Stimulated activated CD4-positive, alpha-beta T cell treated with anti-CD3 and anti-CD28 coated beads, Interleukin-2, amount 100 ng/mL, for 4 hours (primary cell): Measurements from ENCODE around the gene NDUFAF5.

Experiments
- DNase-seq: peaks from one replicate; pipeline ENCODE4 v3.0.0-alpha.2; 2020; ENCODE audit warnings: low read depth

The NDUFAF5 gene

DNA sequence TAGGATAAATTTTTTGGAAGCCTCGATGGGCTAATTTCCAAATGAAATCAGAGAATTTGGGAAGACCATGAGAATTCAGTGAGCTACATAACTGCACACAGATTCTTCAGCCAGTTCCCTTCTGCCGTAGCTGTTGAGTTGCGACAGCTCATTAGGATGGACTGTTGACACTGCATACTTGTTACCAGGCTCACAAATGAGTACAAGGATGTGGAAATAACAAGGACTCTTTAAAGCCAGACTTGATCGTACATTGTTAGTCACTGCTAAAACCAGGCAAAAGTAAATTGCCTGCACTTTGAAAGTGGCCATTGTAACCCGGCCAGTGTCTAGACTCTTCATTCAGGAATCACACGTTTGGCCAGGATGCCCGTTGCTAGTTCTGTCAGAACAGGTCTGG, 37.0 kb downstream of the NDUFAF5 start:
- DNase-seq, result no peak

DNA sequence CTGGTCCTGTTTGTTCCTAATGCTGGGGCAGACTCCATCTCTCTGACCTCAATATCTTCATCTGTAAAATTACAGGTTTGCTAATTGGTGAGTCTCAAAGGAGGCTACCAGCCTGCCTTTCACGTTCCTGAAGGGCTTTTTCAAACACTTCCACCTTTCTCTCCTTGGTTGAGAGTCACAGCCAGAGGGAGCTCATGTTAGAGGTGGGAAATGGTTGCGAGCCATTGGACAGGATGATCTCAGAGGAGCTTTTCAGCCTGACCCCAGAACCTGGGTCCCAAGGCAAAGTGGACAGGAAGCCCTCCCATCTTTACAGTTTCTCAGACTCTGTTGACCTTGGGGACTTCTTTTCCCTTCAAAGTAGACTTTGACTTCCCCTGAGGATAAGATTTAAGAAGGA, 37.6 kb downstream of the NDUFAF5 start:
- no peak for DNase-seq

DNA sequence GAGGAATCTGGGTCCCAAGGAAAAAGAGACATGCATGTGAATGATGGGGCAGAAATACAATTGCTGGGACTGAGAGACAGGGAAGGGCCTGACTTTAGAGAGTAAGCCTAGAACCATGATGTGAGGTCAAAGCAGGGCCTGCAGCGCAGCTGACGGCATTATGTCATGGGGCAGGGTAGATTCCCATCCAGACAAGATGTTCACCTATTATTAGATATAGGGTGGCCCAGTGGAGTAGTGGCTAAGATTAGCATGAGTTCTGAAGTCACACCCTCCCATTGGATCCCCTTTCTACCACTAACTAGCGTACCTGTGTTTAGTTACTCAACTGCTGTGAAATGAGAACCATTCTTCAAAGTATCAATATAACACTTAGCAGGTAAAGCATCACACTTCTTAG, 39.6 kb downstream of the NDUFAF5 start:
- DNase-seq, result no peak

DNA sequence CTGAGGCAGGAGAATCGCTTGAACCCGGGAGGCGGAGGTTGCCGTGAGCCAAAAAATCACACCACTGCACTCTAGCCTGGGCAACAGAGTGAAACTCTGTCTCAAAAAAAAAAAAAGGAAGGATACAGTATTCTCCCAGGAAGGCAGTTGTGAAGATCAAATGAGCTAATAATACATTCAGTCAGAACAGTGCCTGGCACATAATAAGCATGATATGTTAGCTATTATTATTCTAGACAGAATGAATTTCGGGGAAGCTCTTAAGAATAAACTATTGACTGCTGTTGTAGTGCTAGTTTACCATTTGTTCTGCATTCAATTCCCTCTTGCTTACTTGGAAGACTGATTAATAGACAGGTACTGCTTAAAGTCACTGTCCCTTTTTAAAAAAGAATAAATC, 40.6 kb downstream of the NDUFAF5 start:
- no peak for DNase-seq

DNA sequence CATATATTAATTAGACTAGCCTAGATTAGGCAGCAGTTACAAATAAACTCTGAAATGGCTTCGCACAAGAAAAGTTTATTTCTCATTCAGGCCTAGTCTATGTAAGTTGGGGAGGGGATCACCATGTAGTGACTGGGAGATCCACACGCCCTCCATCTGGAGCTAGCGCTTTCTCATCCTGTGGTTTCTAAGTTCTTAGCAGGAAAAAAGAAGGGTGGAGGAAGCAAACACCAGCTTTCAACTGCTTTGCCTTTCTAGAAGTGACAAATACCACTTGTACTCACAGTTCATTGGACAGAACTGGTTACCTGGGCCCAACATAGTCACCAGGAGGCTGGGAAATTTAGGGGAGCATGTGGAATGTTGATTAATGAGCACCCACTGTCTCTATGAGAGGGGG, 46.6 kb downstream of the NDUFAF5 start:
- no peak for DNase-seq

DNA sequence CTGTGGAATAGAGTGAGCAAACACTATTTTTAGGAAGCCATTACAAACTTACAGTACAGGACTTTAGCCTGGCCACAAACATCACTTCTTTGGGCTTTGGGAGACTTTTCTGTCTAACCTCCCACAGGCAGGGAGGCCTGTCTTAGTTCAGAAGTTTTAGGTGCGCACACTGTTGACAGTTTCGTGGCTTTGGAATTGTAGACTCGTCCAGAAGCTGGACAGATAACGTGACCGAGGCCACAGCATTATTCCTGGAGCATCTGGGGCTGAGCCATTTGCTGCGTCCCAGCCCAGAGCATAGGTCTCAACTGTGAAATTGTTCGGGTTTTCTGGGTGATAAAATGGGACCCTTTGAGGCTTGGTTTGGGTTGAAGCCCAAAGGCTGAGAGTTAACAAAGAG, 53.8 kb downstream of the NDUFAF5 start:
- DNase-seq, result no peak

DNA sequence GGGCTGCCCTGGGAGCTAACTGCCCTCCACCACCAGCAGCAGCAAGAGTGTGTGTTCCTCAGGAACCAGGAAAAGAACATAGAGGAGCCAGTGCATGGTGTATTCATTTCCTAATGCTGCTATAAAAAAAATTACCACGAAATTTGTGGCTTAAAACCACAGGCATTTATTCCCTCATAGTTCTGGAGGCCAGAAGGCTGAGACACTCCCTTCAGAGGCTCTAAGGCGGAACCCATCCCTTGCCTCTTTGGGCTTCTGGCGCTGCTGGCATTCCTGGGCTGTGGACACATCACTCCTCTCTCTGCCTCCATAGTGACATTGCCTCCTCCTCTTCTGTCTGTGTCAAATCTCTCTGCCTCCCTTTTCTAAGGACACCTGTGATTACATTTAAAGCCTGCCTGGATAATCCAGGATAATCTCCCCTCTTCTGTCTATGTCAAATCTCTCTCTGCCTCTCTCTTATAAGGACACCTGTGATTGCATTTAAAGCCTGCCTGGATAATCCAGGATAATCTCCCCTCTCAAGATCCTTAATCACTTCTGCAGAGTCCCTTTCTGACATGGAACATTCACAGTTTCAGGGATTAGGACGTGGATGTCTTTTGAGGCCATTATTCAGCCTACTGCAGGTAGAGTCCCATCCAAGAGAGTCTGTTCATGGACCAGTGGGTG, 54.7 kb downstream of the NDUFAF5 start:
- no peak for DNase-seq

DNA sequence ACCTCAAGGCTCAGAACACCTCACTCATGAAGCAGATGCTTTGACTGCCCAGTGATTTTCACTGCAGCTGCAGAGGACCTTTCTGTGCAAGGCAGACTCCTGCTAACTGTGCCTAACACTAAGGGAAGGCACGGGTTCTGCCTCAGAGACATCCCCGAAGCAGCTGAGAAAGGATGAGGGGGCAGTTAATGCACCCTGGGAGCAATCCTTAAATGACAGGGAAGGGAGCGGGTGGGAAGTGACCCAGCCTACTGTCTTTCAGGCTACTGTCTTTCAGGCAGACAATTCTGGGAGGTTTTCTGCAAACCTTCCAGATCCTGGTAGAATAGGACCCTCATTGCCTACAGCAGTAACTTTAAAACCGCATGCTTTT, 55.3 kb downstream of the NDUFAF5 start:
- DNase-seq, result no peak

DNA sequence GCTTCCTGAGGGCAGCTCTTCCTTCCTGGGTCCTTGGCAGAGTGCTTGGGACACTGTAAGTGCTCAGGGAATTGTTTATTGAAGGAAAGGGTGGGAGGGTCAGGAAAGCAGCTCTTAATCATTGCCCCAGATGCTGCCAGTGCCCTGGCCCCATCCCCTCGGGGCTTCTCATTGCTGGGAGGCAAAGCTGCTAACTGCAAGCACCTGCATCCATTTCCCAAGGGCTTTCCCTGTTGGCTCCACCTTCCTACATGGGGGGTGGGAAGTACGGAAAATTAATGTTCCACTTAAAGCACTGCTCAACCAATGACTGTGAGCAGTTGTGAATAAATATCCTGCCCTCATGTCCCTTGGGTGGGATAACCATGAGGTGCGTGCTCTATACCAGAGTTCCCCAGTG, 56.4 kb downstream of the NDUFAF5 start:
- DNase-seq, result no peak

DNA sequence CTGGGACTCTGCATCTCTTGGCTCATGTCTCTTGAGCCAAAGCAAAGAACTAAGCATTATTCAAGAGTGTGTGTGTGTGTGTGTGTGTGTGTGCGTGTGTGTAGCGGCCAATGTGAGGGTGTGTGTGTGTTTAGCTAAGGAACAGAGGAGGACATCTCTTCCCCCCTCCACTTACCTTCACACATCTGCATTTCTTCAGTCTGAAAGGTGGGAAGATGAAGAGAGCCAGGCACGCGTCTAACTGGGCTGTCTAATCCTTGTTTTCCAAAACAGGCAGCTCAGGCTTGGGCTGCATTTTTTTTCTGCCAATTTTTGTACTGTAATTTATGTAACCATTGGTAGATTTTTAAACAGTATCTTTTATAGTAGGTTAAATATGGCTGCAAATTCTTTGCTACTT, 59.5 kb downstream of the NDUFAF5 start:
- DNase-seq, result no peak

DNA sequence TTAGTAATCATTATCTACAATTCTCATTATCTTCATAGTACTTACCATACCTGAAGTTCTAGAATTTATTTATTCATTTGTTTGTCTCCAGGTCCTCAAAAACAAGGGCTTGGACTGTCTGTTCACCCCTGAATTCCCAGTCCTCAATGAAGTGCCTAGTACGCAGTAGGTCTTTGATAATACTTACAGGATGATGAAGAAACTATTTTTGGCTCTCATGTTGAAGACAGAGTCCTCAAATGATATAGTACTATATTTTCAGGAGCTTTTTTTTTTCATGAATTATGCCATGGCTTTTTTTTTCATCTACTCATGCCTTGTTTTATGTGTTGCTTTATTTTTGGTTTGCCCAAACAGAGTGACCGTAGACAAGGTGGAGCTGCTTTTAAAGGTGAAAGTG, 66.5 kb downstream of the NDUFAF5 start:
- DNase-seq, result no peak

DNA sequence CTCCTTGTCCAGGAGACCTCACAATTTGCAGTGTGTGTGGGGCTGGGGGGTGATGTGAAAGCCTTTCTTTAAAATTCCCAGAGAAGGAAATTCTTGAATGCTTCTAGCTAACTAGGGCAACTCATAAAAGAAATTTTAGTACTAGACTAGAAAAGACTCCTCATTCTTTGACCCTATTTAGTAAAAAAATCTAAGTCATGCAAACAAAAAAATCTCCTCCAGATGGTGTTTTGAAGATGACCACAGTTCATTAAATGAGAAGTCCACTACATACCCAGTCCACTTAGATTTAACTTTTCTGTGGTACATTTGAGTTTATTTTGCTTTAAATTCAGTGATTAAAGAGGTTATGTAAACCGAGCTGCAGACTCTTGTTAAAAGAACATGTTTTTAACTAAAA, 67.5 kb downstream of the NDUFAF5 start:
- no peak for DNase-seq

DNA sequence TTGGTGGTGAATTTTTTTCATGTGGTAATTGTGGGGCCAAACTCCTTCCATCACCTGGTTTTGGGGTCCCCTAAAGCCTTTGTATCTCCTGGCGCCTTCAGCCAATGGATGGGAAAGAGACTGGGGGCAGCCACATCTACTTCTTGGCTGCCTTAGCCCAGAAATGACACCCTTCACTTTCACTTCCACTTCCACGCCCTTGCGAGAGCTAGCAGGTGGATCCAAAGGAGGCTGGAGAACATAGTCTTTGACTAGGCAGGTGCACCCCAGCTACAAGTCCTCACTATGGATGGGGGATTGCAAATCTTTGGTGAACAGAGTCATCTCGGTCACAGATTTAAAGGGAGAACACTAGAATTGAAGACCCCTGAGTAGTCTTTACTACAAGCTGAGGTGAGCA, 70.8 kb downstream of the NDUFAF5 start:
- DNase-seq, result no peak

DNA sequence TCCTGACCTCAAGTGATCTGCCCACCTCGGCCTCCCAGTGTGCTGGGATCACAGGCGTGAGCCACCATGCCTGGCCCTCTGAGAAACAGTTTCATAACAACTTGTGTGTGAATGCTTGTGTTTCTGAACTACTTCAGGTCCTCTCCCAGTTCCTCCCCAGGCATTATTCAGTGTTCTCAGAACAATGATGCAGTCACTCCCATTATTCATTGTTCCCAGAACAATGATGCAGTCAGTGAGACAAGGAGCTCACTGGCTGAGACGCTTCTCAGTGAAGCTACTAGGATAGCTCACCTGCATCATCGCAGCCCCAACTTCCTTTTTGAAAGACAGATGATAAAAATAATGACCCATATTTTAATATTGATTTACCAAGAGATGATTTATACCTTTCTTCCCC, 71.5 kb downstream of the NDUFAF5 start:
- no peak for DNase-seq

DNA sequence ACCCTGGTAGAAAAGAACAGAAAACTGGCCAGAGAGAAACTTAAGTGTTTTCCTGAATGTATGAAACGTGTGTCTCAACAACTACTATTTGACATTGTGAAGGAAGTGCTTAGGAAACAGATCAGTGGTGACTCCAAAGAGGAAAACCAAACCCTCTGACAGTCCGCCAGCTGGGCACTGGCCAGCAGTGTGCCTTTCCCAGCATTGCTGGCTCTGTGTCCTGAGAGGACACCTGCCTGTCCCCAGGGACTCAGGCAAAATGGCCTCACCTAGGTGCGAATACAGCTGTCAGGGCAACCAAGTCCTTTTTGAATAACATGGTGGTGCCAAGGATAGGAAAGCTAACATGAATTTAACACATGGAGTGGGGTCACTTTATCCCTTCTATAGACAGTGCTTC, 72.5 kb downstream of the NDUFAF5 start:
- DNase-seq, result no peak

DNA sequence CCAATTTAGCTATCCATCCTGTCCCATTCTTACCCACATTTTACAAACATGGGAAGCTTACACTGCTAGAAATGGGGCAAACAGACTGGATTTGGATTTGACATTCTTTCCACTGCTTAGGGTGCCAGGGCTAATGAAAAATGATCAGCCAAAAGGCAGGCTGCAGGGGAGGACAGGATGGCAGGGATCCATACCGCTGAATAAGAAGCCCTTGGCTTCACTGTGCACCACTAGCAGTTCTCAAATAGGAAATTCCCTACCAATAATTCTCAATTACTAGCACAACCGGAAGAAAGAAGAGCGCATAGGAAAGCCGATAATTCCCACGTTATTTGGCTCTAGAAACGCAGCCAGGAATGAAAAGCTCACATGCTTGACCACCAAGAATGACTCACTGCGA, 73.1 kb downstream of the NDUFAF5 start:
- DNase-seq, result no peak

DNA sequence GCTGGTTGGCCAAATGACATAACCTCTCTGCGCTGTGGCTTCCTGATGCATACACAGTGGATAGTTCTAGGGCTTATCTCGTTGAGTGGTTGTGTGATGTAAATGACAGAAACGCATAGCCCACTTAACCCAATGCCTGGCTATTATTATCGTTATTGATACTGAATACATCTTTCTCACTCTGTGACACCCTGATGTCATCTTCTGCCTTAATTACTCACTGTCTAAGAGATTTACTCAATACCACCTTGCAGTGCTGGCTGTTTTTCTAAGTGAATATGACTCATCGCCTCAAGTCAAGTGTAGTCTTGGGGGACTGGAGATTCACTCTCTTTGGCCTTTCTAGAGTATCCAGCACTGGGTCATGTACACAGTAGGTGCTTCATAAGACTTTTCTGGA, 73.6 kb downstream of the NDUFAF5 start:
- DNase-seq, result no peak

DNA sequence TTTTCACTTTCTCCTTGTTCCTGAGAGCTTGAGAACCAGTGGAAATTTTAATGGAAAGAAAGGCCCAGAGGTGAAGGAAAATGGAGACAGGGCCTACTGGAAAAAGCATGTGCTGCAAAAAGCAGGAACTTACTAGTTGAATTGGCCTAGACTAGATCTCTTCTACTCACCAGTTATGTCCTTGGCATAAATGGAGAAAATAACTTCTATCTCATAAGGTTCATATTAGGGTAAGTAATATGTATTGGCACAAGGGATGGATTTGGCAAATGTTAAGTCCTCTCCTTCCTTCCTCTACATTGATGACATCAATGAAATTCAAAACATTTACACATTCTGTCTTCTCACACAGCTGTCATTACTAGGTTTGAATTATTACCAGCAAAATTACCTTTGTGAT, 74.0 kb downstream of the NDUFAF5 start:
- DNase-seq, result no peak

DNA sequence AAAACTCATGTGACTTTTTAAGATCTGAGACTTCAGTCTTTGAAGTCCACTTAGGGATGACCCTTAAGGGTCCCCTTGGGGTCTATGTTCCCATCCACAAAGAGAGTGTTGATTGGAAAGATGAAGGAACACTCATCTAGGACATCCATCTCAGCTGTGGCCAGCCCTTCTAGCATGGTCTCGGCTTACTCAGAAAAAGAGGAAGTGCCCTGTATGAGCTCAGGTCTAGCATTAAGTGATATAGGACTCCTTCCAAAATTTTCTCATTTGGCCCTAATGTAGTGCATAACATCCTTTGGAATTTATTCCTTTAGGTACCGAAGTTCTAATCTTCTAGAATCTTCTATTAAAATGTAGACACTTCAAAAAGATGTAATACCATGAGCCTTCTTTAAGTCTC, 77.4 kb downstream of the NDUFAF5 start:
- DNase-seq, result no peak

DNA sequence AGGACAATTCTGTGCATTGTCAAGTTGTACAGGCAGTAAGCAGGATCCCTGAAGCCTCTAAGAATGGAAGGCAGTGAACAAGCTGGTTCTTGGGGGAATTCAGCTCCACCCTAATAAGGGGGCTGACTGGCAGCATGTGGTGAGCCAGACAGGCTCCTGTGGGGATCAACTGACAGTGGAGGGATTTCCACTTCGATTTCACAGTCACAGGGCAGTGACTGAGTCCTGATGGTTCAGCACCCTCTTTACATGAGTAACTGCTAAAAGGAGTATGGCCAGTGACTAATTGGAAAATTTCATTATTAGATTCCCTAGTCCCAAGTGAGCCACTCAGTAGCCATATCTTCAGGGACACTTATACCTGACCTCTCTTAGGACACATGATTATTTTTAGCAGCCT, 78.4 kb downstream of the NDUFAF5 start:
- no peak for DNase-seq

DNA sequence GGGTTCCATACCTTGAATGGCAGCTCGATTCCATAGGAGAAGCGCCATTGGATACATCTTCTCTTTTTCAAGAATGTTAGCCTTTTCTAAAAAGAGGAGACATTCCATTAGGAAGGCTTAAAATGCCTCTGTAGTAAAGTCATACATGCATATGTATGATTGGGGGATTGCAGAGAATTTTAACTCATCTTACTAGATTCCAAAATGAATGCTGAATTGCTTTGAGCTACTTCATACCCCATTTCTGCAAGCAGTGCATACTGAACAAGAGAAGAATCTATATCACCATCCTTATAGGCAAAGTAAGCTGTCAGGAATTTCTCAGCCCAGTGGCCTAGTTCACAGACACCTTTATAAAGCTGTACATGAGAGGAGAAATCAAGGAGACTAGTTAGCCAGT, 80.3 kb downstream of the NDUFAF5 start:
- no peak for DNase-seq

DNA sequence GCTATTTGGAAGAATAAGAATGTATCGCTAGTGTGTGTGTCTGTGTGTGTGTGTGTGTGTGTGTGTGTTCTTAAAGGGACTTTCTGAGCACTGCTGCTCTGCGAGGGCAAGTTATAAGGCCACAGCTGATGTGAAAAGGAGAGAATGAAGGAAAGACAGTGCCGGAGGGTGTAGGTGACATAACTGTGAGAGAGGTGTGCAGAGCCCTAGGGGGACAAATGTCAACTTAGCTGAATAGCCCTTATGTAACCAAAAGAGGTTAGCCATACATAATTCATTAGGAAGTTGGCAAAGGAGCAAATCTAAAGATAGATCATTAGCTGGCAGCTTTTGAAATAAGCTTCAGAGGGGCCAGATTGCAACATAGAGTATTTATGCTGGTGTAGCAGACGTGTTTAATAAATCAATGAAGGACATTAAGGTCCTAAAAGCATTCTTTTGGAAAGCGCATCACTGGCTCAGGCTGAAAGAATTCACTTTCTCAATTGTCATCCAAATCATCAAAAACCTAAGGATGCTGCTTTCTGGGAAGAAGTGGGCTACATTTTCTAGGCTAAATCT, 81.0 kb downstream of the NDUFAF5 start:
- no peak for DNase-seq

DNA sequence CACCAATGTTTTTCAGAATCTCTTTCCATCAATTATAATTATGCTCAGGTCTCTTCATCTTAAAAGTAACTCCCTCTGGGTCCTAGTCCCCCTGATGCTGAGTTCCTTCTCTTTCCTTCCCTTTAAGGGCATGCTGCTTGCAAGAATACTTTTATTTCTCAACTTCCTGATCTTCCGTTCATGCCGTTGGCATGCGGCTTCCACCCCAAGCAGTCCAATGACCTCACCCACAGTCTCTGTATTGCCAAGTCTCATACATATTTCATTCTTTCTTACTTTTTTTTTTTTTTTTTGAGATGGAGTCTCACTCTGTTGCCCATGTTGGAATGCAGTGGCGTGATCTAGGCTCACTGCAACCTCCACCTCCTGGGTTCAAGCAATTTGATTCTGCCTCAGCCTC, 83.5 kb downstream of the NDUFAF5 start:
- DNase-seq, result no peak

DNA sequence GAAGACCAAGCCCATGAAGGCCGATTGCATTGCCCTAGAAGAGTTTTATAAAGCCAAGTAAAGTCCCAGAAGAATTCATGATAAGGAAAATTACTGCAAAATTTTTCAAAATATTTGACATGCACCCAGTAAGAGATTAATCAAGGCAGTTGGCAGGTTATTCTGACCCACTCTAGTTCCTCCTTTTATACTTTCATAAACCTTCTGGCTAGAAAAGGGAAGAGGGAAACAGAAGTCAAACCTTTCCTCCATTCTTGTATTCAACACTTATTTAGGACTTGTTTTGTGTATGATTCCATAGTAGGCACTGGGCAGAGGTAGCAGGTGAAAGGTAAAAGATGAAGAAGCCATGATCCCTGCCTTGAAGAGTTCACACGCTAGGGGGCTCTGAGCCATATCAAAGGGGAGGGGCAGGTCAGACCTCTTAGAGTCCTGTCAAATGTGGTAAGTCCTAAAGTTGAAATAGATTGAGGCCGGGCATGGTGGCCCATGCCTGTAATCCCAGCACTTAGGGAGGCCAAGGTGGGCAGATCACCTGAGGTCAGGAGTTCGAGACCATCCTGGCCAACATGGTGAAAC, 85.4 kb downstream of the NDUFAF5 start:
- no peak for DNase-seq
